ENCODE results near the gene RNF32.

GRCh38 chr7:156702399-156702798 lies 61.8 kb downstream of the RNF32 start:
- TF ChIP-seq REST (IDR thresholded peaks at IDR 0.05; ENCODE audit: insufficient read depth in 1 of 2, low read depth in 2 of 2, low read length in 2 of 2) = no peak
- no peak for TF ChIP-seq POLR2AphosphoS5 (IDR thresholded peaks at IDR 0.05; ENCODE audit: low read depth, low read length)
- no peak for TF ChIP-seq TAF1 (IDR thresholded peaks at IDR 0.05; ENCODE audit: borderline replicate concordance, insufficient read depth, low read length)

Data from PFSK-1 (cell line).